ENCODE data around the gene MYH11.

DNA sequence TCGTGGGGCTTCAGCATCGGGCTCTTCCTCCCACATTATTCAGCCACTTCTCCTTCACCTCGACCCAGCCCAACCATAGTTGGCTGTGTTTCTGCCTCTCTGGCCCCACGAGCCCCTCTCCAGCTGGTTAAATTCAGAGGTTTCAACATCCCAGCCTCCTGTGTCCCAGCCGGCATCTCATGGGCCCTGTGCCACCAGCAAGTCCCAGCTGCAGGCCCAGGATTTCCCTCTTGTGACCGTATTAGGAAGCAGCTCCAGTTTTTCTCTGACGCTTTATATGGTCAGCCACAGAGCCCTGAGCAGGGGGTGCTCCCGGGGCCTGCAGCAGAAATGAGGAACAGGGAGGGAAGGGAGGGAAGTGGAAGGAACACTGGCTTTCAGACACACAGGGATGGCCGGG, 27.4 kb downstream of the MYH11 start:
- TF ChIP-seq EZH2 (IDR thresholded peaks at IDR 0.05; ENCODE audit: low read length, missing control alignments): no peak
- TF ChIP-seq, protein P1, sequence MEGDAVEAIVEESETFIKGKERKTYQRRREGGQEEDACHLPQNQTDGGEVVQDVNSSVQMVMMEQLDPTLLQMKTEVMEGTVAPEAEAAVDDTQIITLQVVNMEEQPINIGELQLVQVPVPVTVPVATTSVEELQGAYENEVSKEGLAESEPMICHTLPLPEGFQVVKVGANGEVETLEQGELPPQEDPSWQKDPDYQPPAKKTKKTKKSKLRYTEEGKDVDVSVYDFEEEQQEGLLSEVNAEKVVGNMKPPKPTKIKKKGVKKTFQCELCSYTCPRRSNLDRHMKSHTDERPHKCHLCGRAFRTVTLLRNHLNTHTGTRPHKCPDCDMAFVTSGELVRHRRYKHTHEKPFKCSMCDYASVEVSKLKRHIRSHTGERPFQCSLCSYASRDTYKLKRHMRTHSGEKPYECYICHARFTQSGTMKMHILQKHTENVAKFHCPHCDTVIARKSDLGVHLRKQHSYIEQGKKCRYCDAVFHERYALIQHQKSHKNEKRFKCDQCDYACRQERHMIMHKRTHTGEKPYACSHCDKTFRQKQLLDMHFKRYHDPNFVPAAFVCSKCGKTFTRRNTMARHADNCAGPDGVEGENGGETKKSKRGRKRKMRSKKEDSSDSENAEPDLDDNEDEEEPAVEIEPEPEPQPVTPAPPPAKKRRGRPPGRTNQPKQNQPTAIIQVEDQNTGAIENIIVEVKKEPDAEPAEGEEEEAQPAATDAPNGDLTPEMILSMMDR (conservative IDR thresholded peaks at IDR 0.05 in 1 of 2, IDR thresholded peaks at IDR 0.05 in 1 of 2; ENCODE audit: low read depth in 1 of 2, low read length in 2 of 2): no peak

Measured in fibroblast of lung (primary cell).